Nucleus accumbens (tissue), 56 donors: Measurements from ENCODE around the gene ITSN1.
"Not testable (repeated sequence)": the region's sequence is repeated elsewhere in the genome, so short reads cannot be mapped to it uniquely, and the experiment has no call there.

ENCODE experiments used
- DNase-seq, 56 donors: peaks; one replicate each; lab custom pipeline; 2025; lab: John Stamatoyannopoulos, UW

ITSN1 gene

DNA sequence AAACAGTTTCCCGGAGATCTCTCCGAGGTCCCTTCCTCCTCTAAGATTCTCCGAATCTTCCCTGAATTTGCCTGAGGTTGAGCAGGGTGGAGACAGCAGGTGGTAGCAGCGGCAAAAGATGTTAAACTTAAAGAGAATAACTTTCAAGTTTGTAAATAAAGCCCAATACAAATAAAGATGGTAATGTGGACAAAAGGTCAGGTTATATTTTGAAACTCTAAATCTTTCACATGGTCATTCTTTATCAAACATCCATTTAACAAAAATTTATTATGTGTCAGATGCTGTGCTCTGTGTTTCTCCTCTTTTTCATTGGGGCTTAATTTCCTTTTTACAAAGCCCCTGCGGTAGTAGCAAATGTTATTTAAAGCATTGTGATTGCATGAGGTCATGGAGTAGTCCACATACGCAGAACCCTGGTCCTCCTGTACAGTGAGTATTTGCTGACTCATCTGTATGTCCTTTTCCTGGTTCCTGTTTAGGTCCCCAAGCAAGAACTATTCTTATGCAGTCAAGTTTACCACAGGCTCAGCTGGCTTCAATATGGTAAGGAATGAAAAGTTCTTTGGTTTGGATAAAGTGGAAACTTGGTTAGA, 119.2 kb downstream of the ITSN1 start:
- no peak for DNase-seq

- no peak for DNase-seq
Observed at GRCh38 chr21:33762803-33763581, 120.7 kb downstream of the ITSN1 start.

DNA sequence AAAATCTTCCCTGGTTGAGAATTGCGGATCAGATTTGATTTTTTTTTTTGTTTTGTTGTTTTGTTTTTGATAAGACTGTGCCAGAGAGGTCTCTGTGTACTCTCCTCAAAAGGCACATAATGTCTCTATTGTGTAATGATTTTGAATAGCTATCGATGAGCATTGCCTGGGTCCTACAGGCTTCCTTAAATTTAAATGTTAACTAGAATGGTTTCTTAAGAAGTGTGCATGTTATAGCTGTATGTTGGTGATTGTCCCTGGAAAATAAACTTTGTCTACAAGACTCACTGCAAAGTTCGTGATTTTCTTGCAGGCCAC, 121.2 kb downstream of the ITSN1 start:
- no peak for DNase-seq

- DNase-seq = no peak
Observed at GRCh38 chr21:33767236-33767635, 124.9 kb downstream of the ITSN1 start.

DNA sequence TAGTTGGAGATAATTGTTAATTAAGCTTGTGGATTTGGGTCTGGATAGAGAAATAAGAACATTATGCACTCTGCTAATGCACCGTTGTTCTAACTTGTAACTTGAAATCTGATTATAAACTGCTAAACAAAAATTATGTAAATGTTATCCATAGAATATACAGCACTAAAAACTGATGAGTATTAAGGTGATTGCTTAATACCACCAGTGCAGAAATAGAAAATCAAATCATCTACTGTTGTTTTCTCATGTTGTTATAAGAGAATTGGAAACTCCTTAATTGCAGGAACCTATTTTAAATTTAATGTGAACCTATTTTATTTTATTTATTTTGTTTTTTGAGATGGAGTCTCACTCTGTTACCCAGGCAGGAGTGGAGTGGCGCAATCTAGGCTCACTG, 125.7 kb downstream of the ITSN1 start:
- no peak for DNase-seq

- no peak for DNase-seq
Observed at GRCh38 chr21:33769057-33769456, 126.8 kb downstream of the ITSN1 start.

DNA sequence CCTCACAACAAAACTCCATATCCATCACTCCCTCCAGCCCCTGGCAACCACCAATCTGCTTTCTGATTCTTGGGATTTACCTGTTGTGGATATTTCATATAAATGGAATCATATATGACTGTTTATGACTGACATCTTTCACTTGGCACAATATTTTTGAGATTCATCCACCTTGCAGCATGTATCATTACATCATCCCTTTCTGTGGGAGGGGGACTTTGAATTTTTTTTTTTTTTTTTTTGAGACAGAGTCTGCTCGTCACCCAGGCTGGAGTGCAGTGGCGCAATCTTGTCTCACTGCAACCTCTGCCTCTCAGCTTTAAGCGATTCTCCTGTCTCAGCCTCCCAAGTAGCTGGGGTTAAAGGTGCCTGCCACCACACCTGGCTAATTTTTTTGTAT, 128.2 kb downstream of the ITSN1 start:
- DNase-seq = no peak

GRCh38 chr21:33771976-33772375, 129.7 kb downstream of the ITSN1 start:
- no peak for DNase-seq

- peak in 1 of 56 donors; percentile 22 for DNase-seq
Observed at GRCh38 chr21:33774551-33774950, 132.2 kb downstream of the ITSN1 start.

DNA sequence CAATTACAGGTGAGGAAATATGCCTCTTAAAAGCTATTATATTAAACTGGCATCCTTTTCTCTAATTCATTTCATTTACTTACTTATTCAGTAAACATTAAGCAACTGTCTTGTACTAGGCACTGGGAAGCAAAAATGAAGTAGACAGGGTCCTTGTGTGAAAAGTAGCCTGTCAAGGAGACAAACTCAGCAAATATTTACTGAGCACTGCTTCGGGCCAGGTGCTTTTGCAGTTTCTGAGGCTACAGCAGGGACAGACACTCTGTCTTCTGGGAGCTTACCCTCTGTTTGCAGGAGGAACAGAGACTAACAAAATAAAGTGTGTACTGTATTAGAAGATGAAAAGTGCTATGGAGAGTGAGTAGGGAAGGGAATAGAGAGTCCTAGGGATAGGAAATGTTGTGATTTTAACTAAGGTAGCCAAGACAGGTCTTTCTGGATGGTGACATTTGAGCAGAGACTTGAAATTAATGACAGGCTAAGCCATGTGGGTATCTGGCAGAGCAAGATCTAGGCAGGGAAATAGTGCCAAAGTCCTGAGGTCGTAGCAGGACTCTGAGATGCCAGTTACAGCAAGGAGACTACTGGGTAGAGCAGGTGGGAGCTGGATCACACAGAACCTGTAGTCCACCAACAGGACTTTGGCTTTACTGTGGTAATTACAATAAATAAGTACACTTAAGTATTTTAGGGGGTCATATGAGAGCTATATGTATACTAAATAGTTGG, 133.0 kb downstream of the ITSN1 start:
- DNase-seq = no peak

- no peak for DNase-seq
Observed at GRCh38 chr21:33780631-33781030, 138.3 kb downstream of the ITSN1 start.

- no peak for DNase-seq
Observed at GRCh38 chr21:33781121-33781520, 138.8 kb downstream of the ITSN1 start.

- DNase-seq = no peak
Observed at GRCh38 chr21:33783187-33783979, 141.1 kb downstream of the ITSN1 start.

GRCh38 chr21:33787431-33787830, 145.1 kb downstream of the ITSN1 start:
- DNase-seq = no peak

GRCh38 chr21:33788438-33788837, 146.1 kb downstream of the ITSN1 start:
- not testable (repeated sequence) for DNase-seq

GRCh38 chr21:33789697-33790096, 147.4 kb downstream of the ITSN1 start:
- DNase-seq = no peak

GRCh38 chr21:33791073-33791472, 148.8 kb downstream of the ITSN1 start:
- DNase-seq = no peak

DNA sequence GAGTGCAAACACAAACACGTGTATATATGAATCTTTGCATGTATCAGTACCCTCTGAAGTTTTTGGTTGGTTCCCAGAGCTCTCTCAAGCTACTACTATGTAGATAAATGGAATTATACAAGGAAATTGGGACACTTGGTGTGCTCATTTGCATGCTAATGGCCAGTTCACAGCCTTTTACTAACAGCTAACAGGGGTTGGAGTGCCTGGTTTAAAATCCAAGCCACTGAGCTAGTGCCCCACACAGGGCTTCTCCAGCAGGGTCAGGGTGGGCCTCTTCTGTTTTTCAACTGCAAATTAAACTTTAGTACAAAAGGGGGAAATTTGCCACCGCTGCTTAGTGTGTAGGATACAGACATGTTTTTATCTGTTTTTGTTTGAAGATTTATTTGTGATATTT, 152.3 kb downstream of the ITSN1 start:
- DNase-seq = peak in 1 of 56 donors; percentile 29

DNA sequence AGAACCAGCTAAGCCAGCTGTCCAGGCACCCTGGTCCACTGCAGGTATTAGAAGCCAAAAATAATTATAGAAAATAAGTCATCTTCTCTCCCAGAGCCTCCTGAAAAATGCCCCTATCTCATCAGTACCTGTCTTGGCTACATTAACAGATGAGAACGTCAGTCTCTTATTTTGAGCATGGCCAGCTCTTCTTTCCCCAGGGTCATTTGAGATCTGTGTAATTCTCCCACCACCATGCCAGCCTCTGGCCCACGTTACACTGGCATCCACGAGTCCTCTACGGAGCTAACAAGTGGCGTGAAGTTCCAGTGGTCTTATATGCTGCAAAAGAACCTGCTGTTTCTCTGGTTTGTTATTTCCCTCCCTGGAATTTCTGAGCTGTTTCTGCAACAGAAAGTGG, 155.3 kb downstream of the ITSN1 start:
- DNase-seq = no peak

GRCh38 chr21:33799378-33800090, 157.2 kb downstream of the ITSN1 start:
- DNase-seq = no peak
